H1 (cell line): ENCODE results near the gene PHACTR1. TPM values are rescaled to one million over a fixed set of nuclear protein-coding genes. Genes with fewer than 3 reads are reported as not detected.

Experiments used
- BCL11A ChIP-seq, 2 experiments: IDR thresholded peaks; one replicate each; pipeline ENCODE4 v1.6.1; 2011; ENCODE audit warnings: low read depth in 2 of 2, low read length in 2 of 2, mild to moderate bottlenecking in 2 of 2
- CEBPB ChIP-seq: IDR thresholded peaks from 2 replicates; pipeline ENCODE4 v1.6.1; 2012; ENCODE audit warnings: low read depth, low read length
- HDAC2 ChIP-seq, 2 experiments: fragments of 300-600 bp in 1 of 2; sonication (generic) in 1 of 2; IDR thresholded peaks; 2 replicates each; pipeline ENCODE4 v1.6.1; 2011 to 2012; ENCODE audit warnings: low read depth in 2 of 2, low read length in 2 of 2, mild to moderate bottlenecking in 2 of 2, moderate library complexity in 2 of 2, borderline replicate concordance in 1 of 2, inconsistent platforms in 1 of 2
- POLR2AphosphoS5 ChIP-seq: IDR thresholded peaks from 2 replicates; pipeline ENCODE4 v1.6.1; 2011; ENCODE audit warnings: low read depth, low read length
- RAD21 ChIP-seq, 2 experiments: IDR thresholded peaks in 1 of 2; conservative IDR thresholded peaks in 1 of 2; 2 replicates each; pipeline ENCODE4 v1.6.1; 2011; ENCODE audit warnings: low read depth in 2 of 2, low read length in 2 of 2, improper control_type of control experiment in 1 of 2, inconsistent platforms in 1 of 2, mild to moderate bottlenecking in 1 of 2, moderate library complexity in 1 of 2
- SIX5 ChIP-seq: IDR thresholded peaks from 2 replicates; pipeline ENCODE4 v1.6.1; 2011; ENCODE audit warnings: mild to moderate bottlenecking, low read depth, low read length
- SRF ChIP-seq: IDR thresholded peaks from 2 replicates; pipeline ENCODE4 v1.6.1; 2011; ENCODE audit warnings: mild to moderate bottlenecking, low read depth, low read length, moderate library complexity
- TCF12 ChIP-seq: IDR thresholded peaks from 2 replicates; pipeline ENCODE4 v1.6.1; 2011; ENCODE audit warnings: low read depth, mild to moderate bottlenecking, low read length
- polyA plus RNA-seq, 7 experiments: library from polyadenylated mRNA; depleted of rRNA in 3 of 7; stranded (reverse) in 5 of 7; unstranded in 2 of 7; fragments of >200 nt in 5 of 7; fragments of 200-250 nt in 2 of 7; gene quantifications; 1 replicate in 5 of 7; 2 replicates in 1 of 7; 4 replicates in 1 of 7; pipeline versions ENCODE4 v1.2.1 to v1.2.3, GENCODE V29; 2011 to 2013; ENCODE audit warnings: missing spikeins in 2 of 7, mixed read lengths in 2 of 7
- total RNA-seq: library from RNA; stranded (reverse); fragmentation: NEBNext Ultra II Directional; extraction: Animal tissue kit (Norgen Biotek cat#: 25700); gene quantifications from 2 replicates; pipeline ENCODE4 v1.2.1, GENCODE V29; 2021

PHACTR1 gene
- total and polyA plus RNA-seq, 2 of the 8 experiments (the other 6 are each of a cell fraction or from before 2014, with no cell fraction given), result 3.9 to 17.1 TPM

- no peak for TF ChIP-seq SRF
- no peak for TF ChIP-seq POLR2AphosphoS5
- TF ChIP-seq SIX5, result no peak
- TF ChIP-seq CEBPB, result no peak
- TF ChIP-seq TCF12, result no peak
- TF ChIP-seq HDAC2 (IDR thresholded peaks at IDR 0.05; ENCODE audit: borderline replicate concordance in 1 of 2, low read depth in 2 of 2, low read length in 2 of 2), result no peak
- peak; percentile 59 to 73 for TF ChIP-seq RAD21 (IDR thresholded peaks at IDR 0.05 in 1 of 2, conservative IDR thresholded peaks at IDR 0.05 in 1 of 2; ENCODE audit: low read depth in 2 of 2, low read length in 2 of 2)
- TF ChIP-seq BCL11A (IDR thresholded peaks at IDR 0.05; ENCODE audit: low read depth in 2 of 2, low read length in 2 of 2), result no peak
Measured at GRCh38 chr6:13229205-13230085, 512.9 kb downstream of the PHACTR1 start (continued).
